PC-3 (cell line): ENCODE results near the gene FARS2. TPM values are rescaled to one million over a fixed set of nuclear protein-coding genes. Genes with fewer than 3 reads are reported as not detected.

ENCODE experiments used
- ATAC-seq: fragments of 200-7000 bp; cut with Tn5 transposase; 2 replicates; pipeline ENCODE4 v1.9.1; 2020; ENCODE audit warnings: mild to moderate bottlenecking, moderate library complexity
- BruUV-seq: library from RNA; stranded (reverse); fragments of 400-500 nt; replicated peaks from 2 replicates; lab custom pipeline; 2021; lab: Mats Ljungman, UMichigan
- CTCF ChIA-PET: fragments of 300-600 bp; sonication (Branson Sonifier 250); formaldehyde crosslinking; loops from one replicate; lab custom pipeline; 2022; ENCODE audit warnings: antibody characterized with exemption; lab: Charles Lee
- POLR2A ChIA-PET: fragments of 300-600 bp; sonication (Branson Sonifier 250); formaldehyde crosslinking; loops from one replicate; lab custom pipeline; 2022; ENCODE audit warnings: antibody characterized with exemption; ENCODE audit not compliant: unreplicated experiment; lab: Charles Lee
- DNase-seq: peaks from one replicate; pipeline ENCODE4 v3.0.0-alpha.2; 2015
- H2AFZ ChIP-seq: fragments of 300-600 bp; sonication (generic); 2 replicates; pipeline ENCODE4 v1.6.0; 2016; ENCODE audit warnings: antibody characterized with exemption, low read length
- H3F3A ChIP-seq: fragments of 300-600 bp; sonication (generic); one replicate; pipeline ENCODE4 v1.6.0; 2017; ENCODE audit warnings: antibody characterized with exemption, low read length, control low read depth, mild to moderate bottlenecking; ENCODE audit not compliant: unreplicated experiment
- H3K27ac ChIP-seq: fragments of 300-600 bp; sonication (generic); 2 replicates; pipeline ENCODE4 v1.5.1; 2016; ENCODE audit warnings: mild to moderate bottlenecking, low read length
- H3K27me3 ChIP-seq: fragments of 300-600 bp; sonication (generic); 2 replicates; pipeline ENCODE4 v1.6.1; 2016; ENCODE audit warnings: low read length, mixed read lengths
- H3K36me3 ChIP-seq: fragments of 300-600 bp; sonication (generic); 2 replicates; pipeline ENCODE4 v1.6.1; 2016; ENCODE audit warnings: low read depth, mixed run types, low read length, mixed read lengths
- H3K4me1 ChIP-seq: fragments of 300-600 bp; sonication (generic); 2 replicates; pipeline ENCODE4 v1.5.1; 2016; ENCODE audit warnings: low read length; ENCODE audit not compliant: insufficient read depth
- H3K4me2 ChIP-seq: fragments of 300-600 bp; sonication (generic); 2 replicates; pipeline ENCODE4 v1.6.0; 2016; ENCODE audit warnings: low read length
- H3K4me3 ChIP-seq: fragments of 300-600 bp; sonication (generic); 2 replicates; pipeline ENCODE4 v1.5.1; 2016; ENCODE audit warnings: mild to moderate bottlenecking, low read length, mixed read lengths
- H3K79me2 ChIP-seq: fragments of 300-600 bp; sonication (generic); 2 replicates; pipeline ENCODE4 v1.6.1; 2017; ENCODE audit warnings: low read length, mixed read lengths
- H3K9ac ChIP-seq: fragments of 300-600 bp; sonication (generic); 2 replicates; pipeline ENCODE4 v1.6.0; 2016; ENCODE audit warnings: mild to moderate bottlenecking, low read length
- H3K9me2 ChIP-seq: fragments of 300-600 bp; sonication (generic); replicated peaks from 2 replicates; pipeline ENCODE4 v1.6.1; 2016; ENCODE audit warnings: mixed run types, low read length, mixed read lengths
- H3K9me3 ChIP-seq: fragments of 300-600 bp; sonication (generic); 2 replicates; pipeline ENCODE4 v1.6.1; 2016; ENCODE audit warnings: low read length, mixed read lengths
- H4K20me1 ChIP-seq: fragments of 300-600 bp; sonication (generic); 2 replicates; pipeline ENCODE4 v1.6.1; 2016; ENCODE audit warnings: low read length, mixed read lengths
- EZH2 ChIP-seq: fragments of 300-600 bp; sonication (generic); IDR thresholded peaks from one replicate; pipeline ENCODE4 v1.6.1; 2017; ENCODE audit warnings: antibody characterized with exemption, mild to moderate bottlenecking, low read length; ENCODE audit not compliant: unreplicated experiment
- EZH2phosphoT487 ChIP-seq: fragments of 300-600 bp; sonication (generic); IDR thresholded peaks from 2 replicates; pipeline ENCODE4 v1.6.1; 2018; ENCODE audit warnings: mild to moderate bottlenecking, antibody characterized with exemption, low read length, borderline replicate concordance
- intact Hi-C: fragments of 100-400 bp; cut with micrococcal nuclease; formaldehyde crosslinking; loops from 2 replicates; pipeline ENCODE4 v1.9.0; 2023
- total RNA-seq: library from RNA; depleted of rRNA; stranded (reverse); fragments of >200 nt; gene quantifications from 2 replicates; pipeline ENCODE4 v1.2.3, GENCODE V29; 2014
- TF ChIP-seq, protein P1 (sequence below): fragments of 300-600 bp; sonication (generic); conservative IDR thresholded peaks from 2 replicates; pipeline ENCODE4 v1.5.1; 2017; ENCODE audit warnings: antibody characterized with exemption, low read depth, mild to moderate bottlenecking, low read length

FARS2 gene
- total RNA-seq, 1 experiment from 2014 or later = 23.0 TPM

- Histone ChIP-seq H3F3A (no peaks in the 10 kb centered on the region), H3K27me3 (no peaks in the 10 kb centered on the region), H3K4me2 (no peak overlapping the region), H3K9me2 (no peaks in the 10 kb centered on the region), H3K36me3 (no peaks in the 10 kb centered on the region), H3K4me3 (no peak overlapping the region), H3K9me3 (no peaks in the 10 kb centered on the region), H4K20me1 (no peaks in the 10 kb centered on the region), H3K9ac (no peak overlapping the region), H3K4me1 (peaks cover 22% of the 10 kb centered on the region), H3K79me2 (no peaks in the 10 kb centered on the region), H3K27ac (no peak overlapping the region), H2AFZ (no peak overlapping the region)
- intact Hi-C loops = loop anchor here (10.0 kb wide), 2 partner anchors 136 to 176 kb away; no protein-coding TSS in a partner anchor
- POLR2A ChIA-PET = no interaction called here
- DNase-seq (no peak), ATAC-seq (no peak)
- no TSS peak for BruUV-seq
- TF ChIP-seq, protein P1, sequence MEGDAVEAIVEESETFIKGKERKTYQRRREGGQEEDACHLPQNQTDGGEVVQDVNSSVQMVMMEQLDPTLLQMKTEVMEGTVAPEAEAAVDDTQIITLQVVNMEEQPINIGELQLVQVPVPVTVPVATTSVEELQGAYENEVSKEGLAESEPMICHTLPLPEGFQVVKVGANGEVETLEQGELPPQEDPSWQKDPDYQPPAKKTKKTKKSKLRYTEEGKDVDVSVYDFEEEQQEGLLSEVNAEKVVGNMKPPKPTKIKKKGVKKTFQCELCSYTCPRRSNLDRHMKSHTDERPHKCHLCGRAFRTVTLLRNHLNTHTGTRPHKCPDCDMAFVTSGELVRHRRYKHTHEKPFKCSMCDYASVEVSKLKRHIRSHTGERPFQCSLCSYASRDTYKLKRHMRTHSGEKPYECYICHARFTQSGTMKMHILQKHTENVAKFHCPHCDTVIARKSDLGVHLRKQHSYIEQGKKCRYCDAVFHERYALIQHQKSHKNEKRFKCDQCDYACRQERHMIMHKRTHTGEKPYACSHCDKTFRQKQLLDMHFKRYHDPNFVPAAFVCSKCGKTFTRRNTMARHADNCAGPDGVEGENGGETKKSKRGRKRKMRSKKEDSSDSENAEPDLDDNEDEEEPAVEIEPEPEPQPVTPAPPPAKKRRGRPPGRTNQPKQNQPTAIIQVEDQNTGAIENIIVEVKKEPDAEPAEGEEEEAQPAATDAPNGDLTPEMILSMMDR = no peak
- CTCF ChIA-PET = no interaction called here
Observed at GRCh38 chr6:5670811-5671561, 409.7 kb downstream of the FARS2 start.

DNA sequence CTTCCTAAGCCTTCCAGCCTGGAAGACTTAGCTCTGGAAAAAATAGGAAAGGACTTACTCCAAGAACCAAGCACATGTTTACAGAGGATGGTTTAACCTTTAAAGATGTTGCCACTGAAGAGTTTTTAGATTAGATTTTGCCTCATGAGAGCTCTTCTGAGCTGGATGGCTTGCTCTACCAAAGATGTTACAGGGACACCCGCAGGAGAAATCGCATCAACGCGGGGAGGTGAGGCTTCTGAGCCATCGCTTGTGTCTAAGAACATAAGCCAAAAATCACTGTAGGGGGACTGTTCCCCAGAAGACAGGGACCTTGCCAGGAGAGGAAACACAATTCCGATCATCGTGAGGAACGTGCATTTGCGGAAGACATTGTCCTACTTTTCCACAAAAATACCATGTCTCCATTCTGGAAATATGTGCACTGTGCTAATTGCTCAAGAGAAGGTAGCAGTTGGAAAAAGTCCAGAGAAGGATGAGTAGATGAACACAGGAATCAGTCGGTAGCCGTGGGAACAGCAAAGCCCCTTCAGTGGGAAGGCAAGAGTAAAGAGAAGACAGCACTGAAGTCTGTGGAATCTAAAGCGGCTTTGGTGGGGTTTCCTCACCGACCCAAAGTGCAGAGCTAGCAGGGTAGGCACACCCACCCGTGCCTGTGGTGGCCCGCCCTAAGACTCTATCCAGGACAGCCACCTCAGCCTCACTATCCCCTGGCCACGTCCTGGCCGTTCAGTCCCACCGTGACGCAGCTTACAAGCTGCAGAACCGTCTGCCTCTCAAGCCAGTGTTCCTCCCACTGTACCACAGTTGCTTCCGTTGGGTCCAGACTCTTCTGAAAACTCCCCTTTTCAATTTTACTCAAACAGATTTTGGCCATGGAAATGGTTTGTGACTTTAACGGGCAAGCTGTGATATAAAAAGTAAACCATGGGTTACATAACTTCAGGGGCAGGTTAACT is 410.6 kb downstream of the FARS2 start:
- TF ChIP-seq EZH2phosphoT487 = no peak
- no peak for TF ChIP-seq EZH2
- TF ChIP-seq, protein P1 = no peak
- no peaks in the 10 kb centered on the region for H4K20me1 ChIP-seq
- no peaks in the 10 kb centered on the region for H3K9me3 ChIP-seq
- H2AFZ ChIP-seq = 0 out of 2 replicates have a peak overlapping the region, but pooled peaks have one; percentile 6
- CTCF ChIA-PET = interaction anchor here (1.1 kb wide), 1 partner anchor 201 kb away, joined by 5 read pairs; no protein-coding TSS in a partner anchor
- peak overlapping the region; percentile 47 for H3K27ac ChIP-seq
- no peaks in the 10 kb centered on the region for H3F3A ChIP-seq
- H3K79me2 ChIP-seq = no peaks in the 10 kb centered on the region
- intact Hi-C loops = loop anchor here (10.0 kb wide), 2 partner anchors 137 to 177 kb away; no protein-coding TSS in a partner anchor
- H3K9ac ChIP-seq = peak overlapping the region; percentile 7; the same call in 1 of the 2 replicates
- H3K4me1 ChIP-seq = peaks cover 31% of the 10 kb centered on the region
- peak overlapping the region; percentile 2 for H3K4me2 ChIP-seq
- DNase-seq (no peak), ATAC-seq (no peak)
- no peaks in the 10 kb centered on the region for H3K36me3 ChIP-seq
- BruUV-seq = no TSS peak
- H3K9me2 ChIP-seq = no peaks in the 10 kb centered on the region
- POLR2A ChIA-PET = no interaction called here
- no peak overlapping the region for H3K4me3 ChIP-seq
- H3K27me3 ChIP-seq = no peaks in the 10 kb centered on the region
